ENCODE data around the gene VSTM5. TPM values are rescaled to one million over a fixed set of nuclear protein-coding genes. Genes with fewer than 3 reads are reported as not detected.

Gene VSTM5
- total RNA-seq, 1 experiment from 2014 or later, result not detected

- Histone ChIP-seq H3K36me3 (ENCODE audit: control insufficient read depth in 1 of 2, insufficient read depth in 2 of 2, low read length in 2 of 2) (peaks cover 14 to 19% of the 10 kb centered on the region in 2 experiments; a peak in 3 of 4 replicates), H3K9me3 (ENCODE audit: control insufficient read depth in 1 of 2, insufficient read depth in 1 of 2, low read depth in 1 of 2, low read length in 2 of 2) (no peaks in the 10 kb centered on the region), H3K4me1 (ENCODE audit: control insufficient read depth in 1 of 2, insufficient read depth in 2 of 2, low read length in 2 of 2) (peaks cover 9 to 12% of the 10 kb centered on the region in 2 experiments; a peak in 3 of 4 replicates), H3K4me2 (ENCODE audit: low read length) (peak overlapping the region; percentile 77), H3K9ac (ENCODE audit: low read length) (peak overlapping the region; percentile 98), H3K9me2 (ENCODE audit: insufficient read depth) (no peaks in the 10 kb centered on the region), H2AFZ (ENCODE audit: low read depth, low read length, poor library complexity, severe bottlenecking) (no peak overlapping the region), H3K27ac (ENCODE audit: low read depth, low read length) (peak overlapping the region; percentile 87), H3K79me2 (ENCODE audit: insufficient read depth, low read length) (peaks cover 59% of the 10 kb centered on the region), H3K27me3 (ENCODE audit: insufficient read depth, low read length) (no peaks in the 10 kb centered on the region), H4K20me1 (ENCODE audit: insufficient read depth) (peaks cover 15% of the 10 kb centered on the region; the same call in 1 of the 2 replicates), H3K4me3 (replicated peaks in 1 of 2; ENCODE audit: low read depth in 1 of 2, low read length in 2 of 2) (peak overlapping the region; percentile 75 to 93)
- peak; percentile 10 for ATAC-seq
- TF ChIP-seq ZFX (IDR thresholded peaks at IDR 0.05), result no peak
- TF ChIP-seq EZH2 (IDR thresholded peaks at IDR 0.05), result no peak
- no peak for TF ChIP-seq POLR2AphosphoS5 (IDR thresholded peaks at IDR 0.05; ENCODE audit: low read depth, low read length)
- no peak for TF ChIP-seq SRF (IDR thresholded peaks at IDR 0.05; ENCODE audit: low read depth)
- TF ChIP-seq FOSL1 (IDR thresholded peaks at IDR 0.05; ENCODE audit: low read depth), result no peak
- TF ChIP-seq EGR1 (IDR thresholded peaks at IDR 0.05; ENCODE audit: low read depth), result no peak
- TF ChIP-seq, protein P1, sequence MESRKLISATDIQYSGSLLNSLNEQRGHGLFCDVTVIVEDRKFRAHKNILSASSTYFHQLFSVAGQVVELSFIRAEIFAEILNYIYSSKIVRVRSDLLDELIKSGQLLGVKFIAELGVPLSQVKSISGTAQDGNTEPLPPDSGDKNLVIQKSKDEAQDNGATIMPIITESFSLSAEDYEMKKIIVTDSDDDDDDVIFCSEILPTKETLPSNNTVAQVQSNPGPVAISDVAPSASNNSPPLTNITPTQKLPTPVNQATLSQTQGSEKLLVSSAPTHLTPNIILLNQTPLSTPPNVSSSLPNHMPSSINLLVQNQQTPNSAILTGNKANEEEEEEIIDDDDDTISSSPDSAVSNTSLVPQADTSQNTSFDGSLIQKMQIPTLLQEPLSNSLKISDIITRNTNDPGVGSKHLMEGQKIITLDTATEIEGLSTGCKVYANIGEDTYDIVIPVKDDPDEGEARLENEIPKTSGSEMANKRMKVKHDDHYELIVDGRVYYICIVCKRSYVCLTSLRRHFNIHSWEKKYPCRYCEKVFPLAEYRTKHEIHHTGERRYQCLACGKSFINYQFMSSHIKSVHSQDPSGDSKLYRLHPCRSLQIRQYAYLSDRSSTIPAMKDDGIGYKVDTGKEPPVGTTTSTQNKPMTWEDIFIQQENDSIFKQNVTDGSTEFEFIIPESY (IDR thresholded peaks at IDR 0.05; ENCODE audit: extremely low read depth, insufficient replicate concordance, low read length), result no peak
- no peak for TF ChIP-seq ZNF274 (IDR thresholded peaks at IDR 0.05; ENCODE audit: low read depth, low read length)
- TF ChIP-seq EZH2phosphoT487 (IDR thresholded peaks at IDR 0.05; ENCODE audit: borderline replicate concordance), result no peak
- no peak for TF ChIP-seq YY1 (IDR thresholded peaks at IDR 0.05; ENCODE audit: extremely low read depth, insufficient replicate concordance, low read depth, low read length)
- no peak for TF ChIP-seq POLR2A (IDR thresholded peaks at IDR 0.05; ENCODE audit: borderline replicate concordance, extremely low read depth, insufficient read depth, insufficient read length)
- no peak for TF ChIP-seq TCF7L2 (IDR thresholded peaks at IDR 0.05; ENCODE audit: borderline replicate concordance, extremely low read depth, insufficient read depth, insufficient read length)
- TF ChIP-seq, protein P2, sequence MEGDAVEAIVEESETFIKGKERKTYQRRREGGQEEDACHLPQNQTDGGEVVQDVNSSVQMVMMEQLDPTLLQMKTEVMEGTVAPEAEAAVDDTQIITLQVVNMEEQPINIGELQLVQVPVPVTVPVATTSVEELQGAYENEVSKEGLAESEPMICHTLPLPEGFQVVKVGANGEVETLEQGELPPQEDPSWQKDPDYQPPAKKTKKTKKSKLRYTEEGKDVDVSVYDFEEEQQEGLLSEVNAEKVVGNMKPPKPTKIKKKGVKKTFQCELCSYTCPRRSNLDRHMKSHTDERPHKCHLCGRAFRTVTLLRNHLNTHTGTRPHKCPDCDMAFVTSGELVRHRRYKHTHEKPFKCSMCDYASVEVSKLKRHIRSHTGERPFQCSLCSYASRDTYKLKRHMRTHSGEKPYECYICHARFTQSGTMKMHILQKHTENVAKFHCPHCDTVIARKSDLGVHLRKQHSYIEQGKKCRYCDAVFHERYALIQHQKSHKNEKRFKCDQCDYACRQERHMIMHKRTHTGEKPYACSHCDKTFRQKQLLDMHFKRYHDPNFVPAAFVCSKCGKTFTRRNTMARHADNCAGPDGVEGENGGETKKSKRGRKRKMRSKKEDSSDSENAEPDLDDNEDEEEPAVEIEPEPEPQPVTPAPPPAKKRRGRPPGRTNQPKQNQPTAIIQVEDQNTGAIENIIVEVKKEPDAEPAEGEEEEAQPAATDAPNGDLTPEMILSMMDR (IDR thresholded peaks at IDR 0.05 in 2 of 3, conservative IDR thresholded peaks at IDR 0.05 in 1 of 3; ENCODE audit: borderline replicate concordance in 1 of 3, insufficient read depth in 1 of 3, low read depth in 2 of 3, low read length in 2 of 3), result no peak
- TF ChIP-seq JUND (IDR thresholded peaks at IDR 0.05), result no peak
- TF ChIP-seq SIN3A (IDR thresholded peaks at IDR 0.05; ENCODE audit: low read depth), result no peak
- TF ChIP-seq CBX3 (IDR thresholded peaks at IDR 0.05; ENCODE audit: low read depth), result no peak
- TF ChIP-seq SP1 (IDR thresholded peaks at IDR 0.05; ENCODE audit: low read depth), result no peak
- DNase-seq (ENCODE audit: low read depth, low spot score), result peak; percentile 2
- ChIA-PET POLR2A (no interaction called here), CTCF (no interaction called here), RAD21 (ENCODE audit: low non-redundant PET in 1 of 2, low total read pairs in 2 of 2, uncharacterized antibody in 2 of 2, unreplicated experiment in 2 of 2) (no interaction called here)
- intact Hi-C loops (cut with micrococcal nuclease), result loop anchor here (2.0 kb wide), 1 partner anchor 44 kb away; the partner anchor contains the start of genes C11orf54 and TAF1D
- no TSS peak for BruUV-seq (replicated peaks)
These were observed 65.5 kb downstream of the VSTM5 start for GRCh38 chr11:93784935-93785360.

Measured in HCT116 (cell line).